Activated T-cell treated with anti-CD3 and anti-CD28 coated beads for 4 hours (primary cell): ENCODE results near the gene HCFC1R1.

Source experiments
- DNase-seq: peaks from one replicate; pipeline ENCODE4 v3.0.0-alpha.2; 2020

HCFC1R1 gene

DNA sequence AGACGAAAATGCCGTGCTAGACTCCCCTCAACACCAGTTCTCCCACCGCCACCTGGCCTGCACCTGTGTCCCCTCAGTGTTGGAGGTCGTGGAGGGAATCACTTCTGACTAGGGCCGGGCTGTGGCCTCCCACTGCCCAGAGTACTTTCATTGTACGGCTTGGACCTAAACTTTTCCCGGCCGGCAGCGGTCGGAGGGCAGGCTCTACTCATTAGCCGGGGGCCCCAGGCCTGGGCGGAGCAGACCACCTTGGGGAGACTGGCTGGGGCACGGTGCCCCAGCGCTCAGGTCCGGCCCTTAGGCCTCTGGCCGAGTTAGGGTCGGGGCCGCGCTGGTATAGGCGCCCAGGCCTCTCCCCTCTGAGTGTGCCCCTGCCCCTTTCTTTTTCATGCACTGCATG lies 6.4 kb downstream of the HCFC1R1 start:
- no peak for DNase-seq

DNA sequence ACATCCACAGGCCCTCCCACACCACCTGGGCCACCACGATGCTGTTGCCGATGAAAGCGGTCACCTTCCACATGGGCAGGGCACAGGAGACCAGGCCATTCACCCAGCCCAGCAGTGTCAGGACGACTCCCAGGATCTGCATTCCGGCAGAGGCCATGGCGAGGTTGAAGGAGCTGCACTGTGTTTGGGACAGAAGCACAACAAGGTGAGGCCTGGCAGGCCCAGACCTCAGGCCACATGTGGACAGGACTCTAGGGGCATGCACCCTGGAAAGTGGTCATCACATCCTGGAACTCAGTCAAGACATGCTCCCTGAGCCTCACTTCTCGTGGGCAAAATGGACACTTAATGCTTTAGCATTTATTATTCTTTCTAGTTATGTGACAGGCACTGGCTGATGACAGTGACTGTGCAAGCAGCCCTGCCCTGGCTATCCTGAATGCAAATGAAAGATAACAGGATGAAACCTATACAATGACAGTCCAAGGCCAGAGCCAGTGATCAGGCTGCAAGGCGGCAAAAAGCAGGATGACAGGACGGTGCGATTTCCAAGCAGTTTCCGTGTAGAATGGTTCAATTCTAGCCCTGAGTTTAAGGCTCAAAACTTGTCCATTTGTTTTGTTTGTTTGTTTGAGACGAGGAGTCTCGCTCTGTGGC lies 7.7 kb downstream of the HCFC1R1 start:
- no peak for DNase-seq

DNA sequence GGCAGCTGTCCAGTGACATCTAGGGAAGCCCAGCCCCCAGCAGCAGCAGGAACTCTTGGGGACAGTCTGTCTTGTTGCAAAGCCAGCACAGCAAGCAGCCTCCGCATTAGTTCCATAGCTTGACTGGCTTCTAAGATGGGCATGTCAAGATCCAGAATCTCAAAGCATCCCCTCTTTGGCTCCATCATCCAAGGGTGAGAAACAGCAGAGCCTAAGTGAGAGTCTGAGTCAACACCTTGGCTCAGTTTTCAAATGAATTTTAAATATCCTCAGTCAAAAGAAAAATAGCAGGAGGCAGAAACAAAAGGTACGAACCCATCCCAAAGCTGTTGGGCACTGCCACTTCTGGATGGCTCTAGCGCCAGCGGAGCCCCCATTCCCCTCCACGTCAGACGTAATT lies 8.8 kb downstream of the HCFC1R1 start:
- DNase-seq = no peak

DNA sequence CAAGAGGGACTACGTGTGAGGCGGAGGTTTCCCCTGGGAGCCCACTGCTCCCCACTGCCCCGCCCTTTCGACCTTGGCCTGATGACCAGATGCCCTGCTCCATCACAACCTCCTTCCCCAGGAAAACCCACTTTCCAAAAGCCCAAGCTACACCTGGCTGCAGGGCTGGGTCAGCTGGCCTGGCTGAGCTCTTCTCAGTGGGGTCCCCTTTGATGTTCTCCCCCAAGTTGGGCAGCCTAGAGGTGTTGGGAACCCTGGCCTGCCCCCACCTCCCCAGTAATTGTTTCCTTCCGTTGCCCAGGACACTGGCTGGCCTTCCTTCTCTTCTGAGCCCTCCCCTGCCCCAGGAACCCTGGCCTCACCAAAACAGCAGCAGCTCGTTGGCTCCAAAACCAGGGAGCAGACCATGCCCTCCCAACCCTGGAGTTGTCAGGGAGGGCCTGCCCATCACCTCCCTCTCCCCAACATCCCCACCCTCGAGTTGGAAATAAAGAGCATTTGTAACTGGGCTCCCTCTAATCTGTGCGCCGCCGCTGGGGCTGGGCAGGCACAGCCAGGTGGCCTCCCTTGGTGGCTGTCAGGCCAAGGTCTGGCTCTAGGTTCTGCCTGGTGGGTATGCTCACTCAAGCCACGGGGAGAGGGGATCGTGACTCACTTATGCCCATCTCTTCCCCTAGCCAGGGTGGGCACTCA lies 9.6 kb downstream of the HCFC1R1 start:
- no peak for DNase-seq

DNA sequence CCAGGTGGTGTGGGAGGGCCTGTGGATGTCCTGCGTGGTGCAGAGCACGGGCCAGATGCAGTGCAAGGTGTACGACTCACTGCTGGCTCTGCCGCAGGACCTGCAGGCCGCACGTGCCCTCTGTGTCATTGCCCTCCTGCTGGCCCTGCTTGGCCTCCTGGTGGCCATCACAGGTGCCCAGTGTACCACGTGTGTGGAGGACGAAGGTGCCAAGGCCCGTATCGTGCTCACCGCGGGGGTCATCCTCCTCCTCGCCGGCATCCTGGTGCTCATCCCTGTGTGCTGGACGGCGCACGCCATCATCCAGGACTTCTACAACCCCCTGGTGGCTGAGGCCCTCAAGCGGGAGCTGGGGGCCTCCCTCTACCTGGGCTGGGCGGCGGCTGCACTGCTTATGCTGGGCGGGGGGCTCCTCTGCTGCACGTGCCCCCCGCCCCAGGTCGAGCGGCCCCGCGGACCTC lies 10.2 kb downstream of the HCFC1R1 start:
- DNase-seq = no peak

DNA sequence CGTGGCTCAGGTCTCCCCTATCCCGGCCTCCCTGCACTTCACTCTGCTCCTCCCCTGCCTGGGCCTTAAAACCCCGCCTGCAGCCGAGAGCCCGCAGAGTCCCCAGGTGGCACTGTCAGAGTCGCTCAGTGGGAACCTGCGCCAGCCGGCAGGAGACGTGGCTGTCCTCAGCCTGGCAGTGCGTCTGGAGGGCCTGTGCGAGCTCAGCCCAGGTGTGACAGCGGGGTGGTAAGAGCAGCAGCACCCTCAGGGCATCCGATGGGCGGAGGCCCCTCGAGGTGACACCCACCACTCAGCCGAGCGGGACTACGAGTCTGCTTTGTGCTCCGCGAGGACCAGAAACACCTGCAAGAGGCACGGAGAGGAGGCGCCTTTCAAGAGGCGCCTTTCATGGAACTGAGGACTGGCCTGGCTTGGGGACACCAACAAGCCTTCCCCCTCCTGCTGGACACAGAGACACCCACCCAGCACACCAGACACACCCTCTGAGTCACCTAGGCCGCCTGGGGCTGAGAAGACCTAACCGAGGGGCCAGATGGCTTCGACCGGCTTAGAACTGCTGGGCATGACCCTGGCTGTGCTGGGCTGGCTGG lies 10.8 kb downstream of the HCFC1R1 start, which contains the start of gene CLDN9:
Gene CLDN9 (plus strand): TSS at position 96 of the 593 bp plus-strand sequence. CDS start 440 bp downstream, at position 536.
- DNase-seq = no peak

DNA sequence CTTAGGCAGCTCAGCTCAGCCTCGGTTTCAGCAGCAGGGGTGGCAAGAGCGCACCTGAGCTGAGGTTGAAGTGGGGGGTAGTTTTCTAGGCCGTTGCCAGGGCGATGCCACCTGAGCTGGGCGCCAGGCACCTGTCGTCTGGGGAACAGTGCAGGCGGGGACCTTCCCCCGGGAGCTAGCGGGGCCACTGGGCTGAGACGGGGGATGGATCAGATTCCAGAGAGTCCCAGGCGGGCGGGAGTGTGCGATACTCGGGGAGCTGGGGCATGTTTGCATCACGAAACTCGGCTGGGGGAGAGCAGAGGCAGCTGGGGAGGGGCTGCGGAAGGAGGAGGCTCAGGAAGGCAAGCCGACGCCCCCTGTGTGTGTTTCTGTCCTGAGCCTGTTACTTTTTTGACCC lies 11.5 kb downstream of the HCFC1R1 start:
- no peak for DNase-seq

DNA sequence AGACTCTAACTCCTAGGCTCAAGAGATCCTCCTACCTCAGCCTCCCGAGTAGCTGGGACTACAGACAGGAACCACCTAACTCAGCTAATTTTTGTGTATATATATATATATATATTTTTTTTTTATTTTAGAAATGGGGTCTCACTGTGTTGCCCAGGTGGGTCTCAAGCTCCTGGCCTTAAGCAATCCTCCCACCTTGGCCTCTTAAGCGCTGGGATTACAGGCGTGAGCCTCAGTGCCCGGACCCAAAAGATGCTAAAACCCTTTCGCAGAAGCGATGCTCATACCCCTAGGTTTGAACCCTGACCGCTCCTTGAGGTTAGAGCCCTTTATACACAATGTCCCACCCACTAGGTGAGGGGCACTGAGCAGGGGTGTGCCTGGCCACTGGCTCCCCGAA lies 13.2 kb downstream of the HCFC1R1 start:
- DNase-seq = no peak

DNA sequence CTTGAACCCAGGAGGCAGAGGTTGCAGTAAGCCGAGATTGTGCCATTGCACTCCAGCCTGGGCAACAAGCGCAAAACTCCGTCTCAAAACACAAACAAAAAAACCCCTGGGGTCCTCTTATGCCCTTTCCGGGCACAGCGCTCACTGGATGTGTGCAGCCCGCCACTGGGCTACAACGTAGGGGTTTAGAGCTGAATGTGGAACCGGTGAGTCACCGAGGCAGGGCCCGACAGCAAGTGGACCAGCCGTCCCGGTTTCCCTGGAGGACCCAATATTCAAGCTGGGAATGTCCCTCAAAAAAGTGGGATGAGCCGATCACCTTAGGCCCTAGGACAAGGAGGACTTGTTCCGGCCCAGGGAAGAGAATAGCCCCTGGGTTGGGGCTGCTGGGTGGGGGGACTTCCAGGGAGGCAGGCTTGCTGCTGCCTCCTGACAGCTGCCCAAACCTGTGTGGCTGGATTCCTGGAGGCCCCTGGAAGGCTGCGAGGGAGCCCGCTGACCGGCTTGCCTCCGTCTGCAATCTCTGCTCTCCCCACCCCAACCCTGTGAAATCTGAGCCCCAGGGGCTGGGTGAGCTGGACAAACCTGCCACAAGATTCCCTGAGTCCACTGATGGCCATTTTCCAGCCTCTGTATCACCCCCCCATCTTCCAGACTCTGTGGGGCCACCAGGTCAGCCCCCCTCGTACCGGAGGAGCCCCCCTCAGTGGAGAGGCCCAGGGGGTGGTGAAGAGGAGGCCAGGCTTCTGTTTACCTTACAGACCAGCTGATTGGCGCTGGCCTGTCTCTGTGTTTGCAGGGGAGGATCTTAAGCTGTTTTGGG lies 14.0 kb downstream of the HCFC1R1 start:
- DNase-seq = no peak

DNA sequence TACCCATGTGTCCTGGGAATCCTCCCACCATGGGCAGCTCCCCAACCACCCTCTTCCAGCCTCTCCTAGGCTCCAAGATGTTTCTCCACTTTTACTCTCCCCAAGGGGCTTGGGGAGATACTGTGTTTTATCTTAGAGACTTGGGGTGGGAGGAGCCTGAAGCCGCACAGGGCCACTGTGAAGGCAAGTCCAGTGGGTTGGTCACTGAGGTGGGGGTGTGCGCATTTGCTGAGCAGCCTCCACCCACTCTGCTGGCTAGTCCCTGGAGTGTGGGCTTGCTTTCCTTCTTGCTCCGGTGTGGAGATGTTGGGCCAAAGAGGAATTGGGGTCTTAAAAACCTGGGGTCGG lies 15.1 kb downstream of the HCFC1R1 start:
- DNase-seq = no peak

DNA sequence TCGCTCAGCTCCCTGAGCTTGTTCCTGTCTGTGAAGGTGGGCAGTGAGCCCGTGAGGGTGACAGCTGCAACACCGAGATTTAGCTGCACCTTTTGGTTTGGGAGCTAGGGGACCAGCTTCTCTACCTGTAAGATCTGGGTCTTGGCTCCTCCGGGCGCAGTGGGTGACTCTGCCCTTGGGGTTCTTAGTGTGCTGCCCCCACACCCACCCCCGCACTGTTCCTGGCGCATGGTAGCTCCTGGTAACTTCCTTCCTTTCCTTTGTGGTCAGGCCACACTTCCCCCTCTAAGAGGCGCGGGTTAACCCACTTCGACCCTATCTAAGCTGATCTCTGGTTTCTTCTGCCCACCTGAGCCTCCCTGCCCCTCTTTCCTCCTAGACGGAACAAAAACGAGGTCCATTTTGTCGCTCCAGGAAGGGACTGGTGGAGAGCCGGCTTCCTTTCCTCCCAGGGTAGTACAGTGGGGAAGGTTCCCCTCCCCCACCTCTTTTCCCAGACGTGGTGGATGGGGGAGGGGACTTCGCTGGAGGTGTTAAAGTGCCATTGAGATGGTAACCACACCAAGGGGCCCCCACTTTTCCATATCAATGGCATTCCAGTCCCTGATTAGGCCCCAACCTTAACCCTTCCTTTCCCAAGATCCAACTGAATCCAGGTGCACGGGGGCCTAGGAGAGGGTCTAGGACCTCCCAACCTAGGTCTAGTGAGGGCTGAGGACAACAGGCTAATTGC lies 15.6 kb downstream of the HCFC1R1 start:
- DNase-seq = no peak

DNA sequence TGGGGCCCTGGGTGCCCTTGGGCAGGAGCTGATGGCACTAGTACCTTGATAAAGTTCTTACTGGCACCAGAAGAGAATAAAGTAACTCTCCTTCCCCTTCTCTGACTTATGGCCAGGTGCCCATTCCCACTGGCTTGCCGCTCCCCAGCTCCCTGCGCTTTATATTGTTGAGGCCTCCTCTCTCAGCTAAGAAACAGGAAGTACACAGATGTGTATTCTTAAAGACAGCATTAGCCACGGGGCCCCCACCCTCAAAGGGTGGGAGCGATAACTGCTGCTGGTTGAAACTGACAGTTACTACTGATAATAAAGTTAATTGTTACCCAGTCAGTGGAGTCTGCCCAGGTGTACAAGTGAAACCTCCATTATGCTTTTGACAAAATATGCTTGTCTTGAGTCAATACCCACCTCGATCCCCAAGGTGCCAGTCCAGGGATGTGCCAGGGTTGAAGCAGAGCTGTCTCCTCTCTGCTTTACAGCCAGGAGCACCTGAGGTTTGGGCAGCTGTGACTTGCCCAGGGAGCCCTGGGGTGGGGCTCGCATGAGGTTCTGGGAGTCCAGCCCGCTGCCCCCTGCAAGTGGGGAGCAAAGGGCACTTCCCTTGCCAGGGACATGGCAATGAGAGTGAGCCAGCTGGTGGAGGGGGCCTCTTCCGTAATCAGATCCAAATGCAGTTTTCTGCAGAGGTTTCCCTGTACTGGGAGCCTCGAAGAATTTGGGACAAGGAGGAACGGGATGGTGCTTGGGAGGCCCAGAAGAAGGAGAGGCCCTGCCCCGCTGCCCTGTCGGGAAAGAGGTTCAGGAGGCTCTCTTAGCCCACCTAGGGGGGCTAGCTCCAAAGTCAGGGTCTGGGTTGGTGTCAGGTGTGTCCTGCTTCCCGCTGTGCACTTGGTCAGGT lies 16.4 kb downstream of the HCFC1R1 start:
- DNase-seq = no peak

DNA sequence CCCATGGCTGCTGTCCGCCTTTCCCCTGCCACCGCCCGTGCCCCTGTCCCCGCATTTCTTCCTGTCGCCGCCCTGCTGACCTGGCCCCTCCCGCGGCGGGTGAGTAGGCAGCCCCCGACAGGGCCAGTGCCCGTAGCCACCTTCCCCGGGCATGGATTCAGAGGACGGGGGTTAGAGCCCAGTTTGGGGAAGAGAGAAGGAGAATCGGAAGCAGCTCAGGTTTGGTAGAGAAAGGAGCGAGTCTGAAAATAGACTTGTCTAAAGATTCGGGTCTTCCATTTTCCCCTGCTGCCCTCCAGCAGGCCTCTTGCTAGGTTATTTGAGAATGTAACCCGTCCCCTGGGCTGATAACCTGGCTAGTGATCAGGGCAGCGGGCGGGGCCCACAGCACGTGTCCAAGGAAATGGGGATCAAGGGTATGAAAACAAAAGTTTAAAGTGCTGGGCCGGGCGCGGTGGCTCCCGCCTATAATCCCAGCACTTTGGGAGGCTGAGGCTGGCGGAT lies 18.9 kb downstream of the HCFC1R1 start:
- no peak for DNase-seq

DNA sequence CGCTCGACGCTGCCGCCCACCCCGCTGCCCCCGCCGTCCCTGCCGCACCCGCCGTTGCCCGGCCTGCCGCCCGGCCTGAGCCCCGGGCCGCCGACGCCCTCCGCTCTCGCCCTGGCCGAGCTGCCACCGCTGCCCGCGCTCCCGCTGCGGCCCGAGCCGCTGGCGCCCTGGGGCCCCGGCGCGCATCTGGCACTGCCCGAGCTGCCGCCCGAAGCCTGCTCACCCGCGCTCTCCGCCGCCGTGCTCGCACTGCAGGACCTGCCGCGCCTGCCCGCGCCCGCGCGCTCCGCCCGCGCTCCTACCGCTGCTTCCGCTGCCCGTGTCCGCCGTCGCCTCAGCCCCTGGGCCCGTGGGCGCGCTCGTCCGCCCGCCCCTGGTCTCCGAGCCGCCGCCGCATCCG lies 19.4 kb downstream of the HCFC1R1 start:
- no peak for DNase-seq

DNA sequence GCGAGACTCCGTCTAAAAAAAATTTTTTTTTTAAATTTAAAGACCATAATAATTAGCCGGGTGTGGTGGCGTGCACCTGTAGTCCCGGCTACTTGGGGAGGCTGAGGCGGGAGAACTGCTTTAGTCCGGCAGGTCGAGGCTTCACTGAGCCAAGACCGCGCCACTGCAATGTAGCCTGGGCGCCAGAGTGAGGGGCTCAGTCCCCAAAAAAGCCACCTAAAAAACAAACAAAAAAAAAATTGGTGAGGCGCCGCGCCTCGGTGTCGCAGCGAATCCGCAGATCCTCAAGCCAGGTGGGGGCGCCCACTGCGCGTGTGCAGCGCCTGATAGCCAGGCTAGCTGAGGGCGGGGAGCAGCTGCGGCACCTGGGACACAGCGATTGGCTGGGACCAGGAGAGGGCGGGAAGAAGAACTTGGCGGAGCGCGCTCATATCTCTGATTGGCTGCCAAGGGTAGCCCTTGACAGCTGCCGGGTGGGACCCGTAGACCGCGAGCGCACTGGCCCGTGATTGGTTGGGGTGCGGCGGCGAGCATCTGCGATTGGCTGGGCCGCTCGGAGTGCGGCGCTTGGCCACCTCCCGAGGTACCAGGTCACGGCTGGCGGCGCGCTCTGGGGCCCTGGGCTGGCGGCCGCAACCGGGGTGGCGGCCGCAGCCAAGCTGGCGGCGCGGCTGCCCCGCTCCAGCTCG lies 20.0 kb downstream of the HCFC1R1 start:
- DNase-seq = peak; percentile 88

DNA sequence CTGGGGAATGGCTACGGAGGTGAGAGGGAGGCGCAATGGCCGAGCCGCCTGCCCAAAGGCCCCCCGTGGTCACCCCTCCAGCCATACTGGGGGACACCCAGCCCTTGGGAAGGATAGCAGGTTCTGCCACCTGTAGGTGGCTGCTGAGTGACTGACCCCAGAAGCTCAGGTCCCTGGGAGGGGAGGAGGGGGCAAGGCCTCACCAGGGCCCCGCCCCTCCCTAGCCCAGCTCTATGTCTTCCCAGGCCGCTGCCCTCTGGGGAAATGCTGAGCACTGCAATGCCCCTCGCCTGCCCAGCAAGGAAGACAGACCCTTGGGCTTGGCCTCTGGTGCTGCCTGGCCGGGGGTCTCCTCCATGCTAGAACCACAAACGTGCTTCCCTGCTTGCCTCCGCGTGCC lies 22.4 kb downstream of the HCFC1R1 start:
- DNase-seq = no peak

DNA sequence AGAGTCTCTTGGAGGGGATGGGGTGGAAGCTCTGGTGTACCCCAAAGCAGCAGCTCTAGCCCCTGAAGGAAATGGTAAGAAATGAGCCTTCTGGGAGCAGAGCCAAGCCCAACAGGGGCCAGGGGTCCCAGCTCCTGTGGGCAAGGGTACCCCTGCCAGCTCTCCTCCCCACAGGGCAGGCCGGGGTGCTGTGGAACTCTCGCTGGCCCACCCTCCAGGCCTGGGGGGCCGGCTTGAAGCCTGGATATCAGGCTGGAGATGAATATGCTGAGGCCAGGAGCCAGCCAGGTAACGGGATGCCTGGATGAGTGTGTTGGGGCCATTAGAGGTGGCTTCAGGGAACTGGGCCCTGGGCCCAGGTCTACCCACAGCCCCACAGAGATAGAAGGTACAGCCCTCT lies 23.2 kb downstream of the HCFC1R1 start:
- no peak for DNase-seq

DNA sequence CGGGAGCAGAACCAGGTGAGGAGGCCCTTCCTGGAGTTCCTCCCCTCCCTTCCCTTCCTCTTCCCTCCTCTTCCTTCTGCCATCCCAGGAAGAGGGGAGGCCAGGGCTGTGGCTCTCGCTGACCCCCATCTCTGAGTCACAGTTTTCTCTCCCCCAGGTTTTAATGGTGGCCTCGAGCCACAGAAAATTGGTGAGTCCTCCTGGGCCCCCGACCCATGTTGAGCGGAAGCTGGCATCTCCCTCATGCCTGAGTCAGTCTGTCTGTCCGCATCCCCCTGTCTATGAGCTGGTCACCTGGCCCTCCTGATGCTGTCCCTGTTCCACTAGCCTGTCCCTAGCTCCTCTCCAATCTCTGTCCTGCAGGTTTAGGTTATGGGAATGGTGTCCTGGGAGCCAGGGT lies 23.8 kb downstream of the HCFC1R1 start:
- no peak for DNase-seq

DNA sequence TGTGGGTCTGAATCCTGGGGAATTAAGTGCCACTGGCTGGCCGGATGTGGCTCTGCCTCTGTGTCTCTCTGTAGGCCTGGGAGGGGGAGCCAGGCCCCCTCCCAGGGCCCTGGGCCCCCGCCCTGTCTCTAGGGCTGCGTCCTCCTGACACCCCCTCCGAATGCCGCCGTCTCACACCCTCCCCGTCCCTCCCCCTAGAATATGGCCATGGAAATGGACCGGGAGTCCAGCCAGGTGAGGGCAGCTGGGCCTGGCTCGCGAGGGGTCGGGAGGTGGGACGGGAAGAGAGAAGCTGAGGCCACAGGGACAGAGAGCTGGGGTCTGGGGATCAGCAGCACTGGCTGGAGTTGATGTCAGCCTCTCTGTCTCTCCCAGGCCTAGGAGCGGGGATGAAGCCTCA lies 27.4 kb downstream of the HCFC1R1 start:
- DNase-seq = no peak

DNA sequence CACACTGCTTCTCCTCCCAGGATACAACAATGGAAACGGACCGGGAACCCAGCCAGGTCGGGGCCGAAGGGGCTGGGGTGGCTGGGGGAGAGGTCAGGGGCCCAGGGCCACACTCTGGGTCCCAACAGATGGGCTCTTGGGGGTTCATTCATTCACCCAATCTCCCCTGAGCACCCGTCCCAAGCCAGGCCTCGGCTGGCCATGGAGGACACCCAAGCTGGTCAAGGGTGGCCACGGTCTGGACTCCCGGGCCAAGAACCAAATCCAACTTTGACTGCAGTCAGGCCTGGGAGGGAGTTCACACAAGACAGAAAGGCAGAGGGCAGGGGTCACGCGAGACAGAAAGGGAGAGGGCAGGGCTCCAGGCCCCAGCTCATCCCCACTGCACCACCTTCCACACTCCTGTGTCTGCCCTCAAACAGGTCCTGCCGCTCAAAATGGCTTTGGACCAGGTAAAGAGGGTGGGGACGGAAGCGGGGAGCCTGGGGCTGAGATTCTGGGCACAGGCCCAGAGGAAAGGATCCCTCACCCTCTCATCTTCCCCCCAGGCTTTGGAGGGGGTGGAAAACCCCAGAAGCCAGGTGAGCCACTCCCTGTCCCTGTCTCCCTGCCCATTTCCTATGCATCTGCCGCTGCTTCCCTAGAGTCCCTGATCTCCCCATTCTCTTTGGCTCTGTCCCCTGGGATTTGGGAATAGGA lies 31.2 kb downstream of the HCFC1R1 start:
- no peak for DNase-seq
